ENCODE measurements around the gene CTNNA1. TPM values are rescaled to one million over a fixed set of nuclear protein-coding genes. Genes with fewer than 3 reads are reported as not detected.

CTNNA1 gene
- polyA plus RNA-seq, 1 of the 3 experiments (the other 2 are of a cell fraction) = 130 TPM

- Histone ChIP-seq H3K4me1 (ENCODE audit: control insufficient read depth in 1 of 2, insufficient read depth in 2 of 2, low read depth in 1 of 2, low read length in 1 of 2) (peaks cover 6 to 27% of the 10 kb centered on the region in 2 experiments; a peak in 3 of 4 replicates), H2AFZ (ENCODE audit: low read depth) (no peak overlapping the region), H4K20me1 (ENCODE audit: insufficient read depth) (peaks cover 84% of the 10 kb centered on the region), H3K9ac (no peak overlapping the region), H3K9me2 (no peaks in the 10 kb centered on the region), H3K36me3 (replicated peaks in 1 of 2; ENCODE audit: control insufficient read depth in 1 of 2, insufficient read depth in 2 of 2, low read length in 1 of 2) (peaks cover 0 to 15% of the 10 kb centered on the region in 2 experiments), H3K4me3 (ENCODE audit: low read depth in 2 of 2, low read length in 1 of 2) (no peak overlapping the region), H3K4me2 (no peak overlapping the region), H3K27me3 (ENCODE audit: insufficient read depth) (no peaks in the 10 kb centered on the region), H3K27ac (ENCODE audit: low read depth in 2 of 2, low read length in 1 of 2) (no peak overlapping the region), H3K79me2 (ENCODE audit: insufficient read depth) (peaks cover 99% of the 10 kb centered on the region), H3K9me3 (no peaks in the 10 kb centered on the region), H3F3A (replicated peaks; ENCODE audit: insufficient read depth) (peaks cover 14% of the 10 kb centered on the region)
- no peak for DNase-seq
- TF ChIP-seq GABPA (IDR thresholded peaks at IDR 0.05; ENCODE audit: low read depth) (no peak), FOXJ3 (CRISPR knock-in tag; IDR thresholded peaks at IDR 0.05) (no peak), TCF12 (IDR thresholded peaks at IDR 0.05) (no peak), CHD2 (IDR thresholded peaks at IDR 0.05; ENCODE audit: low read length, partially characterized antibody) (no peak), TAF1 (IDR thresholded peaks at IDR 0.05; ENCODE audit: borderline replicate concordance, low read depth, low read length) (no peak), MEF2A (IDR thresholded peaks at IDR 0.05; ENCODE audit: borderline replicate concordance, low read depth) (no peak), USF1 (IDR thresholded peaks at IDR 0.05; ENCODE audit: borderline replicate concordance, low read depth) (no peak), MXI1 (IDR thresholded peaks at IDR 0.05; ENCODE audit: low read depth, low read length) (no peak), REST (IDR thresholded peaks at IDR 0.05; ENCODE audit: low read depth, low read length) (no peak), PBX3 (IDR thresholded peaks at IDR 0.05) (no peak), SMC3 (IDR thresholded peaks at IDR 0.05; ENCODE audit: low read depth, low read length) (no peak), FOSL2 (IDR thresholded peaks at IDR 0.05; ENCODE audit: borderline replicate concordance, low read depth) (no peak), RFX5 (IDR thresholded peaks at IDR 0.05; ENCODE audit: low read length) (no peak), SIN3A (IDR thresholded peaks at IDR 0.05; ENCODE audit: borderline replicate concordance, low read depth, low read length) (no peak), CTCF (IDR thresholded peaks at IDR 0.05) (no peak)
- WGBS (ENCODE audit: low lambda C conversion rate) = 87% methylated on average over 9 of the region's 9 CpGs
- ChIA-PET CTCF (interaction anchor here (1.1 kb wide), 2 partner anchors 29 to 274 kb away, joined by 3 read pairs; no protein-coding TSS in a partner anchor), POLR2A (no interaction called here)
These were observed 99.9 kb downstream of the CTNNA1 start for GRCh38 chr5:138853132-138853531.

Data from SK-N-SH (cell line).